AG04449 (cell line): ENCODE measurements around the gene SPIRE2.
"Not testable (repeated sequence)": the region's sequence is repeated elsewhere in the genome, so short reads cannot be mapped to it uniquely, and the experiment has no call there.

Source experiments
- CTCF ChIA-PET: fragments of 350-600 bp; formaldehyde crosslinking; extraction: SDS; loops from one replicate; lab custom pipeline; 2021; ENCODE audit warnings: antibody characterized with exemption; lab: Yijun Ruan, JAX
- POLR2A ChIA-PET: fragments of 400-600, 350-600 bp; formaldehyde crosslinking; extraction: SDS; loops from one replicate; lab custom pipeline; 2020; ENCODE audit warnings: antibody characterized with exemption, inconsistent platforms; lab: Yijun Ruan, JAX
- DNase-seq: peaks from one replicate; pipeline ENCODE4 v3.0.0-alpha.2; 2010; ENCODE audit warnings: low read depth, low spot score
- H3K4me3 ChIP-seq: 2 replicates; pipeline ENCODE4 v1.5.1; 2011; ENCODE audit warnings: low read depth, mild to moderate bottlenecking, control low read depth, low read length
- CTCF ChIP-seq: IDR thresholded peaks from one replicate; pipeline ENCODE4 v1.5.1; 2011; ENCODE audit warnings: mild to moderate bottlenecking, moderate library complexity, low read length, control low read depth, inconsistent platforms; ENCODE audit not compliant: insufficient read depth; ENCODE audit errors: missing control alignments

SPIRE2 gene

DNA sequence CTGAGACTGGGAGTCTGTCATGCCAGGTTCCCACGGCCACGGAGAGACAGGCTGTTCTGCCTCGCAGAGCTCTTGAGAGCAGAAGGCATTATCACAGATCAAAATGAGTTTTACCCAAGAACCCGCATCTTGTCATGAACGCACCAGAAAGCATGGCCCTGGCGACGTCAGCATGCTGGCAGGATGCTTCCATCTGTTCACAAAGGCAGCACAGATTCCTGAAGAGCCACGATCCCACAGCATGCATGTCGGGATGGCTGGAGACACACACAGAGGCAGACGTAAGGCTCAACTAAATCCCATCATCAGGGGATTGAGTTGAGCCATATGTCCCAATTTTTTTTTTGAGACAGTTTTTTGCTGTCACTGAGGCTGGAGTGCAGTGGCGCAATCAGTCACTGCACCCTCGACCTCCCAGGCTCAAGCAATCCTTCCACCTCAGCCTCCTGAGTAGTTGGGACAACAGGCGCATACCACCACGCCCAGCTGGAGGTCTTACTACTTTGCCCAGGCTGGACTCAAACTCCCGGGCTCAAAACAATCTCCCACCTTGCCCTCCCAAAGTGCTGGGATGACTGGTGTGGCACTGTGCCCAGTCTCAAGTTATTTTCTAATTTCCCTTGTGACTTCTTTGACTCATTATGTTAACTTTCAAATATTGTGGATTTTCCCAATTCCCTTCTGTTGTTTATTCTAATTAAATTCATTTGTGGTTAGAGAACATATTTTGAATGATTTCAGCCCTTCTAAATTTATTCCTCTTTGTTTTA, 23.0 kb upstream of the SPIRE2 start:
- no peak for TF ChIP-seq CTCF
- DNase-seq = no peak
- ChIA-PET CTCF (interaction anchor here (1.6 to 5.8 kb wide), 2 partner anchors 13 to 55 kb away, joined by 7 to 48 read pairs; no protein-coding TSS in a partner anchor), POLR2A (no interaction called here)
- no peak overlapping the region for H3K4me3 ChIP-seq

DNA sequence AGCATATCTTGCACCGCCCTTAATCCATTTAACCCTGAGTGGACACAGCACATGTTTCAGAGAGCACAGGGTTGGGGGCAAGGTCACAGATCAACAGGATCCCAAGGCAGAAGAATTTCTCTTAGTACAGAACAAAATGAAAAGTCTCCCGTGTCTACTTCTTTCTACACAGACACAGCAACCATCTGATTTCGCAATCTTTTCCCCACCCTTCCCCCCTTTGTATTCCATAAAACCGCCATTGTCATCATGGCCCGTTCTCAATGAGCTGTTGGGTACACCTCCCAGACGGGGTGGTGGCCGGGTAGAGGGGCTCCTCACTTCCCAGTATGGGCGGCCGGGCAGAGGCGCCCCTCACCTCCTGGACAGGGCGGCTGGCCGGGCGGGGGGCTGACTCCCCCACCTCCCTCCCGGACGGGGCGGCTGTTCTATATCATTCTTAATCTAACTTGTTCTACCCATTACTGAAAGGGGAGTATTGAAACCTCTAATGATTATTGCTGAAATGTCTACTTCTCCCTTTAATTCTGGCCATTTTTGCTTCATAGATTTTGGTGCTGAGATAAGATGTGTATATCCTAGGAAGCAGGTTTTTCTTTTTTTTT, 21.6 kb upstream of the SPIRE2 start:
- POLR2A ChIA-PET = not testable (repeated sequence)

GRCh38 chr16:89808475-89808874, 19.8 kb upstream of the SPIRE2 start:
- DNase-seq = no peak
- no peak overlapping the region for H3K4me3 ChIP-seq
- no peak for TF ChIP-seq CTCF
- ChIA-PET POLR2A (no interaction called here), CTCF (interaction anchor here (1.6 to 2.9 kb wide), 2 partner anchors 14 to 52 kb away, joined by 3 to 9 read pairs; no protein-coding TSS in a partner anchor)

More for the DNA sequence above, 21.6 kb upstream of the SPIRE2 start:
- DNase-seq, H3K4me3 ChIP-seq: not testable (repeated sequence)
- CTCF ChIA-PET = interaction anchor here (2.9 kb wide), 1 partner anchor 54 kb away, joined by 9 read pairs; no protein-coding TSS in a partner anchor

DNA sequence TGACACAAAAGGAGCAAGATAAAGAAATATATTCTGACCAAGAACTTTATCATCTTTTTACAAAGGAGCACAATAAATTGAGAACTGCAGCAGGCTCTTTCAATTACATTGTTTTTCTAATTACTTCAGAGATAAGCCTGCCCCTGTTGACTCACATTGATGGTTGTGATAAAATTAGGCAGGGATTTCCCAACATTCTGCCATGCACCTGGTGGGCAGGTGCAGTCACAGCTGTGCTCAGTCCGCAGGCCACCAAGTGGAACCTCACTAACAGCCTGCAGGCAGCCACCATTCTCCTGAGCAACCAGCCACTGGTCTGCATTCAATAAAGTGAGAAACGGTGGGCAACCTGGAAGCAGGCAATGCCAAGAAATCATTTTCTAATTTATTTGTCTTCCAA, 17.0 kb upstream of the SPIRE2 start:
- no peak overlapping the region for H3K4me3 ChIP-seq
- CTCF ChIA-PET = interaction anchor here (1.0 to 1.1 kb wide), 2 partner anchors 17 to 48 kb away, joined by 3 to 6 read pairs; no protein-coding TSS in a partner anchor
- POLR2A ChIA-PET = interaction anchor here (0.6 kb wide), 1 partner anchor 112 kb away, joined by 3 read pairs; no protein-coding TSS in a partner anchor
- no peak for TF ChIP-seq CTCF
- no peak for DNase-seq

DNA sequence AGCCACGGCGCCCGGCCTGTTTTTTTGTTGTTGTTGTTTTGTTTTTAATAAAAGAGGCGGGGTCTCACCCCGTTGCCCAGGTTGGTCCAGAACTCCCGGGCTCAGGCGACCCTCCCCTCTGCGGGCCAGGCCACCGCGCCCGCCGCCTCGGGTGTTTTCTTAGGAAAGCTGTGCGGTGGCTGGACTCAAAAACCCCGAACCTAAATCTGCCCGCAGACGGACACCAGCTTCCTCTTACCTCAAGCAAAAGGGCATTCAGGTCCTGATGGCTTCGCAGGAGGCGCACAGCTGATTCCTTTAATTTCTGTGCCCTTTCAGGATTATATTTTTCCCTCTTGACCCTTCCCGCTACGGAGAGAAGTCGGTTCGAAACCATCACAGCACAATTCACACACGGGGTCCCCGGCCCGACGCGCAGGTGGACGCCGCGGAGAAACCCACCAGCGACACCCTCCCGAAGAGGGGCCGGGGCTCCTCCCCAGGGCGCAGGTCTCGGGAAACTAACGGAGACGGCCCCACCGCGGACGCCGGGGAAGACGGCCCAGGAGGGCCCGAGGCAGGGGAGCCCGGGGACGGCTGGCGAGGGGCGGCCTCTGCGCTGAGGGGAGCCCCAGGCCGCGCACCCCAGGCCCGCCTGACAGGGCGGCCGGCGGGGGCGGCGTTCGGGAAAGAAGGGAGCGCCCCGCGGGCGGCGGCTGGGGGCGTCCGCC, 12.5 kb upstream of the SPIRE2 start:
- POLR2A ChIA-PET = no interaction called here
- no peak for DNase-seq

DNA sequence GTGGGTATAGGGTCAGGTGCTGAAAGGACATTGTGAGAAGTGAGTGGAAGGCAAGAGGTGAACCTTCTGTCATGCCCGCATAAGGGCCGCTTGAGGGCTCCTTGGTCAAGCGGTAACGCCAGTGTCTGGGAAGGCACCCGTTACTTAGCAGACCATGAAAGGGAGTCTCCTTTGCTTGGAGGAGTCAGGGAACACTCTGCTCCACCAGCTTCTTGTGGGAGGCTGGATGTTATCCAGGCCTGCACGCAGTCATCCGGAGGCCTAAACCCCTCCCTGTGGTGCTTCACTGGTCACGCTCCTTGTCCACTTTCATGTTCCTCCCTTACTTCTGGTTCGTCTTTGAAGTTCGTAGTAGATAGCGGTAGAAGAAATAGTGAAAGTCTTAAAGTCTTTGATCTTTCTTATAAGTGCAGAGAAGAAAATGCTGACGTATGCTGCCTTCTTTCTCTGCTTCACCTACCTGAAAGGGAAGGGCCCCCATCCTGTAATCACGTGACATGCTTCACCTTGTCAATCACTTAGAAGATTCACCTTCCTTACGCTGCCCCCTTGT, 9.3 kb upstream of the SPIRE2 start:
- CTCF ChIA-PET = interaction anchor here (1.2 to 1.3 kb wide), 2 partner anchors 41 to 42 kb away, joined by 4 read pairs; no protein-coding TSS in a partner anchor
- H3K4me3 ChIP-seq, POLR2A ChIA-PET, DNase-seq: not testable (repeated sequence)

More for the DNA sequence above, 12.5 kb upstream of the SPIRE2 start:
- peak overlapping the region; percentile 81 for H3K4me3 ChIP-seq
- CTCF ChIA-PET = no interaction called here
- no peak for TF ChIP-seq CTCF

DNA sequence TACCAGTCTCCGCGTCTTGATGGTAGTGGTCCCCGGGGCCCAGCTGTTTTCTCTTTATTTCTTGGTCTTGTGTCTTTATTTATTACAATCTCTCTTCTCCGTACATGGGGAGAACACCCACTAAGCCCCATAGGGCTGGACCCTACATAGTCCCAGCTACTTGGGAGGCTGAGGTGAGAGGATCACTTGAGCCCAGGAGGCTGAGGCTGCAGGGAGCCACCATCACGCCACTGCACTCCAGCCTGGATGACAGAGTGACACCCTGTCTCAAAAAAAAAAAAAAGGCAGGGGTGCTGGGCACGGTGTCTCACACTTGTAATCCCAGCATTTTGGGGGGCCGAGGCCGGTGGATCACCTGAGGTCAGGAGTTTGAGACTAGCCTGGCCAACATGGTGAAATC, 8.8 kb upstream of the SPIRE2 start:
- CTCF ChIA-PET = interaction anchor here (1.3 kb wide), 1 partner anchor 41 kb away, joined by 4 read pairs; no protein-coding TSS in a partner anchor
- H3K4me3 ChIP-seq, DNase-seq, POLR2A ChIA-PET: not testable (repeated sequence)
